Effector memory CD4-positive, alpha-beta T cell (primary cell): Measurements from ENCODE around the gene ZBTB12.

Experiments
- DNase-seq, 3 donors: peaks; one replicate each; pipeline ENCODE4 v3.0.0-alpha.2; 2020
- H3K27ac ChIP-seq: 2 replicates; pipeline ENCODE4 v1.7.0; 2013; ENCODE audit warnings: mild to moderate bottlenecking, low read length, moderate library complexity; ENCODE audit not compliant: insufficient read depth, poor library complexity, severe bottlenecking
- H3K27me3 ChIP-seq: replicated peaks from 2 replicates; pipeline ENCODE4 v1.7.0; 2013; ENCODE audit warnings: mild to moderate bottlenecking, low read length; ENCODE audit not compliant: insufficient read depth, control insufficient read depth, poor library complexity, severe bottlenecking
- H3K36me3 ChIP-seq: 2 replicates; pipeline ENCODE4 v1.7.0; 2013; ENCODE audit warnings: mild to moderate bottlenecking, low read length, moderate library complexity; ENCODE audit not compliant: control insufficient read depth, insufficient read depth
- H3K4me1 ChIP-seq: 2 replicates; pipeline ENCODE4 v1.7.0; 2013; ENCODE audit warnings: low read length, mild to moderate bottlenecking; ENCODE audit not compliant: control insufficient read depth, insufficient read depth, poor library complexity, severe bottlenecking
- H3K4me3 ChIP-seq: 2 replicates; pipeline ENCODE4 v1.7.0; 2013; ENCODE audit warnings: low read length, low read depth, mild to moderate bottlenecking; ENCODE audit not compliant: insufficient read depth, poor library complexity, severe bottlenecking
- H3K9me3 ChIP-seq: 2 replicates; pipeline ENCODE4 v1.7.0; 2013; ENCODE audit warnings: mild to moderate bottlenecking, low read length, moderate library complexity; ENCODE audit not compliant: control insufficient read depth
- total RNA-seq, 3 donors: gene quantifications; one replicate each; lab custom pipeline; 2026; lab: John Stamatoyannopoulos, UW

Gene ZBTB12, protein sequence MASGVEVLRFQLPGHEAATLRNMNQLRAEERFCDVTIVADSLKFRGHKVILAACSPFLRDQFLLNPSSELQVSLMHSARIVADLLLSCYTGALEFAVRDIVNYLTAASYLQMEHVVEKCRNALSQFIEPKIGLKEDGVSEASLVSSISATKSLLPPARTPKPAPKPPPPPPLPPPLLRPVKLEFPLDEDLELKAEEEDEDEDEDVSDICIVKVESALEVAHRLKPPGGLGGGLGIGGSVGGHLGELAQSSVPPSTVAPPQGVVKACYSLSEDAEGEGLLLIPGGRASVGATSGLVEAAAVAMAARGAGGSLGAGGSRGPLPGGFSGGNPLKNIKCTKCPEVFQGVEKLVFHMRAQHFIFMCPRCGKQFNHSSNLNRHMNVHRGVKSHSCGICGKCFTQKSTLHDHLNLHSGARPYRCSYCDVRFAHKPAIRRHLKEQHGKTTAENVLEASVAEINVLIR
- 0.35 to 0.77 (median 0.52) reads per million in 3 donors for total RNA-seq

DNA sequence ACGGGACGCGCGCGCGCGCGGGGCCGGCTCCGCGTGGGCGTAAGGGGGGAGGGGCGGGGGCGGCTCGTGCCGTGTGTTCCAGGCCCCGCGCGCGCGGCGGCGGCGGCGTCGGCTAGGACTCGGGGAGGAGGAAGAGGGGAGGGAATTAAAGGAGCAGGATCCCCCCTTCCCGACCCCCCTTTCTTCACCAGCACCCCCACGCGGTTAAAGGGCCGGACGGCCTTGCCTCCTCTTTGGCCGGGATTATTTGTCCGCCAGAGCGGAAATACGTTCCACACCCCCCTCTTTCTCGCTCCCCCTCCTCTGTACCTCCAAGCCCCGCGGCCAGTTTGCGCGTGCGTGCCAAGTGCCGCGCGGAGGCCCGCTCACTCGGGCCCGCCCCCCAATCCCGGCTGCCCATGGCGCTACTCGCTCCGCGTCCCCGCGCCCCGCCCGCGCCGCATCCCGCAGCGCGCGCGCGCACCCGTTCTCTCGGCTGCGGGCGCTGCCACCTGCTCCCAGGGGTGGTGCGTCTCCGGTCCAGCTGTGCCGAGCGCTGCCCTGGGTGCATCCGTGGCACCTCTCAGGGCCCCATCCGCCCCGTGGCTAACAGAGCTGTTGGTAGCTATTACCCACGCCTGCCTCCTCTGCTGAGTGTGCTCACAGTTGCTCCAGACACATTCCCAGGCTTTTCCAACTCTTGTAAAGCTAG is at the start of gene ZBTB12:
Gene ZBTB12 (minus strand): TSS at position 134 of the 691 bp plus-strand sequence. CDS start 781 bp downstream, outside the sequence.
- H3K4me3 ChIP-seq: peak within 1 kb of the TSS; percentile 60
- H3K4me1 ChIP-seq: peaks cover 12% of the 10 kb centered on the region
- no peaks in the 10 kb centered on the region for H3K36me3 ChIP-seq
- peak; percentile 74 to 81 (median 77) for DNase-seq
- H3K27ac ChIP-seq: peak within 1 kb of the TSS; percentile 70
- H3K27me3 ChIP-seq: no peaks in the 10 kb centered on the region
- no peaks in the 10 kb centered on the region for H3K9me3 ChIP-seq

- H3K36me3 ChIP-seq: peaks cover 42% of the 10 kb centered on the region
Measured at GRCh38 chr6:31949926-31950548, 48.2 kb upstream of the ZBTB12 start.

GRCh38 chr6:31948753-31949413 is 47.0 kb upstream of the ZBTB12 start:
- no peak for DNase-seq
- Histone ChIP-seq H3K4me1 (no peaks in the 10 kb centered on the region), H3K27me3 (no peaks in the 10 kb centered on the region), H3K9me3 (no peaks in the 10 kb centered on the region), H3K4me3 (no peak overlapping the region), H3K36me3 (peaks cover 30% of the 10 kb centered on the region), H3K27ac (no peak overlapping the region)

More at GRCh38 chr6:31949926-31950548, 48.2 kb upstream of the ZBTB12 start:
- Histone ChIP-seq H3K4me1 (no peaks in the 10 kb centered on the region), H3K9me3 (no peaks in the 10 kb centered on the region), H3K27ac (no peak overlapping the region), H3K27me3 (no peaks in the 10 kb centered on the region), H3K4me3 (no peak overlapping the region)
- DNase-seq: no peak

GRCh38 chr6:31948306-31948705 is 46.4 kb upstream of the ZBTB12 start:
- no peaks in the 10 kb centered on the region for H3K4me1 ChIP-seq
- DNase-seq: no peak
- no peaks in the 10 kb centered on the region for H3K27me3 ChIP-seq
- H3K27ac ChIP-seq: no peak overlapping the region
- no peak overlapping the region for H3K4me3 ChIP-seq
- H3K9me3 ChIP-seq: no peaks in the 10 kb centered on the region
- peaks cover 25% of the 10 kb centered on the region for H3K36me3 ChIP-seq

- Histone ChIP-seq H3K27ac (no peak overlapping the region), H3K9me3 (no peaks in the 10 kb centered on the region)
- DNase-seq: no peak
Measured at GRCh38 chr6:31947864-31948263, 46.0 kb upstream of the ZBTB12 start.

DNA sequence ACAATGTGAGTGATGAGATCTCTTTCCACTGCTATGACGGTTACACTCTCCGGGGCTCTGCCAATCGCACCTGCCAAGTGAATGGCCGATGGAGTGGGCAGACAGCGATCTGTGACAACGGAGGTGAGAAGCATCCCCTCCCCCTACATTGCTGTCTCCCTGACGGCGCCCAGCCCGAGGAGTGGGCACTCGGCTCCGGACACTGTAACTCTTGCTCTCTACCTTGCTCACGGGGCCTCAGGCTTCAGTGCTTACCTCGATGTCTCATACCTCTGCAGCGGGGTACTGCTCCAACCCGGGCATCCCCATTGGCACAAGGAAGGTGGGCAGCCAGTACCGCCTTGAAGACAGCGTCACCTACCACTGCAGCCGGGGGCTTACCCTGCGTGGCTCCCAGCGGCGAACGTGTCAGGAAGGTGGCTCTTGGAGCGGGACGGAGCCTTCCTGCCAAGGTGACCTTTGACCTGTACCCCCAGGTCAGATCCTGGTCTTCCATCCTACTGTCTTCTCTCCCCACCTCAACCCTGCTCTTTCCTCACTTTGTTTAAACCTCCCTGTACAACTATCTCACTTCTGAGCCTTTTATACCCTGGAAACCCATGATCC is 45.3 kb upstream of the ZBTB12 start:
- no peak overlapping the region for H3K27ac ChIP-seq
- H3K36me3 ChIP-seq: peaks cover 15% of the 10 kb centered on the region
- no peaks in the 10 kb centered on the region for H3K4me1 ChIP-seq
- H3K9me3 ChIP-seq: no peaks in the 10 kb centered on the region
- H3K4me3 ChIP-seq: no peak overlapping the region
- DNase-seq: no peak
- H3K27me3 ChIP-seq: no peaks in the 10 kb centered on the region

More at GRCh38 chr6:31947864-31948263, 46.0 kb upstream of the ZBTB12 start:
- no peaks in the 10 kb centered on the region for H3K4me1 ChIP-seq
- no peak overlapping the region for H3K4me3 ChIP-seq
- H3K36me3 ChIP-seq: peaks cover 20% of the 10 kb centered on the region
- H3K27me3 ChIP-seq: no peaks in the 10 kb centered on the region

- H3K4me3 ChIP-seq: no peak overlapping the region
Measured at GRCh38 chr6:31946370-31946885, 44.5 kb upstream of the ZBTB12 start.

DNA sequence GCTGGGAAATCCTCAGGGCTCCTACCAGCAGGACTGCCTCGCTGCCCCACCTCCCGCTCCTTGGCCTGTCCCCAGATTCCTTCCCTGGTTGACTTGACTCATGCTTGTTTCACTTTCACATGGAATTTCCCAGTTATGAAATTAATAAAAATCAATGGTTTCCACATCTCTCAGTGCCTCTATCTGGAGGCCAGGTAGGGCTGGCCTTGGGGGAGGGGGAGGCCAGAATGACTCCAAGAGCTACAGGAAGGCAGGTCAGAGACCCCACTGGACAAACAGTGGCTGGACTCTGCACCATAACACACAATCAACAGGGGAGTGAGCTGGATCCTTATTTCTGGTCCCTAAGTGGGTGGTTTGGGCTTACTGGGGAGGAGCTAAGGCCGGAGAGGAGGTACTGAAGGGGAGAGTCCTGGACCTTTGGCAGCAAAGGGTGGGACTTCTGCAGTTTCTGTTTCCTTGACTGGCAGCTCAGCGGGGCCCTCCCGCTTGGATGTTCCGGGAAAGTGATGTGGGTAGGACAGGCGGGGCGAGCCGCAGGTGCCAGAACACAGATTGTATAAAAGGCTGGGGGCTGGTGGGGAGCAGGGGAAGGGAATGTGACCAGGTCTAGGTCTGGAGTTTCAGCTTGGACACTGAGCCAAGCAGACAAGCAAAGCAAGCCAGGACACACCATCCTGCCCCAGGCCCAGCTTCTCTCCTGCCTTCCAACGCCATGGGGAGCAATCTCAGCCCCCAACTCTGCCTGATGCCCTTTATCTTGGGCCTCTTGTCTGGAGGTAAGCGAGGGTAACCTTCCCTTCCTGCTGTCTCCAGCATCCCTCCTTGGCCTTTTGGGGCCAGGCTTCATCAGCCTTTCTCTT is 43.9 kb upstream of the ZBTB12 start, which contains the start of gene CFB:
Gene CFB (plus strand): TSS at position 589 of the 863 bp plus-strand sequence. CDS start 127 bp downstream, at position 716.
- H3K9me3 ChIP-seq: no peaks in the 10 kb centered on the region
- H3K27me3 ChIP-seq: no peaks in the 10 kb centered on the region
- DNase-seq: no peak
- peaks cover under 1% of the 10 kb centered on the region for H3K36me3 ChIP-seq
- no peak within 1 kb of the TSS for H3K27ac ChIP-seq
- H3K4me1 ChIP-seq: no peaks in the 10 kb centered on the region
- no peak within 1 kb of the TSS for H3K4me3 ChIP-seq

More at GRCh38 chr6:31946370-31946885, 44.5 kb upstream of the ZBTB12 start:
- no peaks in the 10 kb centered on the region for H3K9me3 ChIP-seq
- peaks cover 8% of the 10 kb centered on the region for H3K36me3 ChIP-seq
- H3K4me1 ChIP-seq: no peaks in the 10 kb centered on the region
- no peak overlapping the region for H3K27ac ChIP-seq
- DNase-seq: no peak
- no peaks in the 10 kb centered on the region for H3K27me3 ChIP-seq
